MM.1S (cell line): ENCODE data around the gene LASP1.

Source experiments
- DNase-seq: peaks from one replicate; pipeline ENCODE4 v3.0.0-alpha.2; 2015
- H2AFZ ChIP-seq: fragments of 300-600 bp; sonication (generic); 2 replicates; pipeline ENCODE4 v1.6.0; 2016; ENCODE audit warnings: antibody characterized with exemption, low read length
- H3F3A ChIP-seq: fragments of 300-600 bp; sonication (generic); 2 replicates; pipeline ENCODE4 v1.6.1; 2016; ENCODE audit warnings: mild to moderate bottlenecking, antibody characterized with exemption, low read length, moderate library complexity, mixed read lengths; ENCODE audit not compliant: insufficient read depth
- H3K27ac ChIP-seq: fragments of 300-600 bp; sonication (generic); 2 replicates; pipeline ENCODE4 v1.5.1; 2016; ENCODE audit warnings: mild to moderate bottlenecking, low read length
- H3K27me3 ChIP-seq: fragments of 300-600 bp; sonication (generic); replicated peaks from 2 replicates; pipeline ENCODE4 v1.6.0; 2016; ENCODE audit warnings: low read length; ENCODE audit not compliant: insufficient read depth
- H3K36me3 ChIP-seq: fragments of 300-600 bp; sonication (generic); replicated peaks from 2 replicates; pipeline ENCODE4 v1.6.1; 2016; ENCODE audit warnings: mild to moderate bottlenecking, low read length, mixed read lengths; ENCODE audit not compliant: insufficient read depth
- H3K4me1 ChIP-seq: fragments of 300-600 bp; sonication (generic); 2 replicates; pipeline ENCODE4 v1.6.1; 2016; ENCODE audit warnings: low read length, mixed read lengths
- H3K4me2 ChIP-seq: fragments of 300-600 bp; sonication (generic); 2 replicates; pipeline ENCODE4 v1.6.0; 2016; ENCODE audit warnings: low read depth, low read length
- H3K4me3 ChIP-seq: fragments of 300-600 bp; sonication (generic); 2 replicates; pipeline ENCODE4 v1.5.1; 2016; ENCODE audit warnings: low read length, mixed read lengths
- H3K79me2 ChIP-seq: fragments of 300-600 bp; sonication (generic); 2 replicates; pipeline ENCODE4 v1.6.1; 2016; ENCODE audit warnings: mixed run types, low read length, mixed read lengths
- H3K9ac ChIP-seq: fragments of 300-600 bp; sonication (generic); 2 replicates; pipeline ENCODE4 v1.6.1; 2016; ENCODE audit warnings: low read length, mixed read lengths
- H3K9me2 ChIP-seq: fragments of 300-600 bp; sonication (generic); replicated peaks from 2 replicates; pipeline ENCODE4 v1.6.1; 2016; ENCODE audit warnings: mild to moderate bottlenecking, low read length, mixed read lengths; ENCODE audit not compliant: insufficient read depth
- H3K9me3 ChIP-seq: fragments of 300-600 bp; sonication (generic); replicated peaks from 2 replicates; pipeline ENCODE4 v1.6.1; 2016; ENCODE audit warnings: mild to moderate bottlenecking, low read length, mixed read lengths; ENCODE audit not compliant: insufficient read depth
- H4K20me1 ChIP-seq: fragments of 300-600 bp; sonication (generic); 2 replicates; pipeline ENCODE4 v1.6.1; 2016; ENCODE audit warnings: mild to moderate bottlenecking, low read length, moderate library complexity, mixed read lengths; ENCODE audit not compliant: insufficient read depth
- EZH2 ChIP-seq: fragments of 300-600 bp; sonication (generic); optimal IDR thresholded peaks from 2 replicates; pipeline ENCODE3; 2017; ENCODE audit warnings: low read depth, mild to moderate bottlenecking, antibody characterized with exemption, low read length, mixed read lengths
- EZH2phosphoT487 ChIP-seq: fragments of 300-600 bp; sonication (generic); IDR thresholded peaks from 2 replicates; pipeline ENCODE4 v1.6.1; 2018; ENCODE audit warnings: antibody characterized with exemption, low read length
- TF ChIP-seq, protein P1 (sequence below): fragments of 300-600 bp; sonication (generic); IDR thresholded peaks from 2 replicates; pipeline ENCODE4 v1.5.1; 2016; ENCODE audit warnings: antibody characterized with exemption, low read length, mixed read lengths

LASP1 gene

DNA sequence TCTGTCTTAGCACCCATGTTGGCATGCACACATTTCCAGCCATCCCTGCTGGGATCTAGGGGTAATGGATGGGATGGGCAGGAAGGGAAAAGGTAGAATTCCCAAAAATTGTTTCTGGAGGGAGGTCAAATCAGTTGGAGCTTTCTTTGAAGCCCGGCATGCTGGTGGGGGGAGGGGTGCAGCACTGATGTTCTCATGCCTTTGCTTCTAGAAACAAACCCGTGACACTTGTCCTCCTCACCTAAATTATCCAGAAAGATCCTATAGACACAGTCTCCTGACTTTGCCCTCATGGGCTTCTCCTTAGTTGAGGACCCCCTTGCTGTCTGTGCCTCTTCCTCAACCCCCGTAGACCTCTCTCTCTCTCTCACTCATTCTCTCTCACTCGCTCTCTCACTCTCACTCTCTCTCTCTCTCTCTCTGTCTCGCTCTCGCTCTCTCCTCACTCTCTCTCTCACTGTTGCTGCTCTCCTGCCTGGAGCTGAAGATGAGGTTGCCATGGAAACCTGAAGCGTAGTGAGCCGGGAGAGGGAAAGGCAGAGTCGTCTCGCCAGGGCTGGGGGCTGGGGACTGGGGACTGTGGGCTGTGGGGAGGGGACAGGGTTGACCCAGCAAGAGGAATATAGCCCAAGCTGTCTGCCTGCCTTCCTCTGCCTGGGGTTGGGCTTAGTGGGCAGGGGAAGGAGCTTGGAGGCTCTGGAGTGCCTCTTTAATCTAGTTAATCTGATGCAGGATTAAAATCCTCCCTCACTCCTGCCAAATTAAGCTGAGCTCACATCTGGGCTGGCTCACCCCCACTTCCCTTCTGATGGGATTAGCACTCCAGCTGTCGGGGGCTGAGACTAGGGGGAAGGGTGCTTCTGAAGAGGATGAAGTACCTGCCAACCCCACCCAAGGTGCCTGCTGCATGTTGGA lies 16.1 kb downstream of the LASP1 start:
- Histone ChIP-seq H3F3A (no peaks in the 10 kb centered on the region), H4K20me1 (0 out of 2 replicates have a peak, but pooled peaks cover 3% of the 10 kb centered on the region), H3K27me3 (no peaks in the 10 kb centered on the region), H2AFZ (no peak overlapping the region), H3K9me3 (no peaks in the 10 kb centered on the region), H3K27ac (no peak overlapping the region), H3K36me3 (no peaks in the 10 kb centered on the region), H3K4me2 (no peak overlapping the region), H3K79me2 (peaks cover 92% of the 10 kb centered on the region), H3K9me2 (no peaks in the 10 kb centered on the region), H3K9ac (no peak overlapping the region), H3K4me1 (no peaks in the 10 kb centered on the region), H3K4me3 (no peak overlapping the region)
- DNase-seq: no peak
- no peak for TF ChIP-seq EZH2
- TF ChIP-seq EZH2phosphoT487: no peak
- TF ChIP-seq, protein P1, sequence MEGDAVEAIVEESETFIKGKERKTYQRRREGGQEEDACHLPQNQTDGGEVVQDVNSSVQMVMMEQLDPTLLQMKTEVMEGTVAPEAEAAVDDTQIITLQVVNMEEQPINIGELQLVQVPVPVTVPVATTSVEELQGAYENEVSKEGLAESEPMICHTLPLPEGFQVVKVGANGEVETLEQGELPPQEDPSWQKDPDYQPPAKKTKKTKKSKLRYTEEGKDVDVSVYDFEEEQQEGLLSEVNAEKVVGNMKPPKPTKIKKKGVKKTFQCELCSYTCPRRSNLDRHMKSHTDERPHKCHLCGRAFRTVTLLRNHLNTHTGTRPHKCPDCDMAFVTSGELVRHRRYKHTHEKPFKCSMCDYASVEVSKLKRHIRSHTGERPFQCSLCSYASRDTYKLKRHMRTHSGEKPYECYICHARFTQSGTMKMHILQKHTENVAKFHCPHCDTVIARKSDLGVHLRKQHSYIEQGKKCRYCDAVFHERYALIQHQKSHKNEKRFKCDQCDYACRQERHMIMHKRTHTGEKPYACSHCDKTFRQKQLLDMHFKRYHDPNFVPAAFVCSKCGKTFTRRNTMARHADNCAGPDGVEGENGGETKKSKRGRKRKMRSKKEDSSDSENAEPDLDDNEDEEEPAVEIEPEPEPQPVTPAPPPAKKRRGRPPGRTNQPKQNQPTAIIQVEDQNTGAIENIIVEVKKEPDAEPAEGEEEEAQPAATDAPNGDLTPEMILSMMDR: no peak

DNA sequence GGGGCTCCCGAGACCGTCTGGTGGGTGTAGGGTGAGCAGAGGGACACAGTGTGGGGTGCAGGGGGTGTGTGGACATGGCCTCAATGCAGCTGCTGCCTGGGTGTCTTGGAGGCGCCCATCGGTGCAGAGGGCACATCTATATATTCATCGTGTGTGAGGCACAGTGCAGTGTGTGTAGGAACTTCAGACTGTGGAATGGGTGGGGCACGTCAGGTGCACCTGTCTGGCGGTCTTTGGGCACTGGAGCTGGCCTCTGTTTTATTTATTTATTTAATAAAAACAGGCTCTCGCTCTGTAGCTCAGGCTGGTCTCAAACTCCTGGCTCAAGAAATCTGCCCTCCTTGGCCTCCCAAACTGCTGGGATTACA lies 16.8 kb downstream of the LASP1 start:
- H3K36me3 ChIP-seq: no peaks in the 10 kb centered on the region
- H4K20me1 ChIP-seq: 0 out of 2 replicates have a peak, but pooled peaks cover 3% of the 10 kb centered on the region
- no peak overlapping the region for H3K4me3 ChIP-seq
- DNase-seq: no peak
- no peak overlapping the region for H3K9ac ChIP-seq
- H3F3A ChIP-seq: no peaks in the 10 kb centered on the region
- peaks cover 86% of the 10 kb centered on the region for H3K79me2 ChIP-seq
- H3K9me3 ChIP-seq: no peaks in the 10 kb centered on the region
- no peaks in the 10 kb centered on the region for H3K27me3 ChIP-seq
- H3K4me2 ChIP-seq: no peak overlapping the region
- H3K4me1 ChIP-seq: no peaks in the 10 kb centered on the region
- no peak overlapping the region for H2AFZ ChIP-seq
- TF ChIP-seq EZH2 (no peak), EZH2phosphoT487 (no peak)
- TF ChIP-seq, protein P1: no peak
- no peak overlapping the region for H3K27ac ChIP-seq
- no peaks in the 10 kb centered on the region for H3K9me2 ChIP-seq

DNA sequence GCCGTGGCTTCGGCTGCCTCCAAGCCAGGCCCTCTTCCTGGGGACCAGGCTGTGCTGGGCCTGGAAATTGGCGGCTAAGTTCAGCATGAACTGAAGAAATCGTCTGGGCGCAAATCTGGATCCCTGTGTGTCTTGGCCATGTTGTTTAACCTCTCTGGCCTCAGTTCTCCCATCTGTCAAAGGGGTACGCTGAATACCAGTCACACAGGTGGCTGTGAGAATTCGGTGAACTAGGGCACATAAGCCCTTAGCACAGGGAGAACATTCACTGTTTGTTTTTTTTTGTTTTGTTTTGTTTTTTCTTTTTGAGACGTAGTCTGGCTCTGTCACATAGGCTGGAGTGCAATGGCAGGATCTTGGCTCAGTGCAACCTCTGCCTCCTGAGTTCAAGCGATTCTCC lies 19.0 kb downstream of the LASP1 start:
- peaks cover 63% of the 10 kb centered on the region for H3K79me2 ChIP-seq
- no peak overlapping the region for H3K27ac ChIP-seq
- no peaks in the 10 kb centered on the region for H3K9me2 ChIP-seq
- H2AFZ ChIP-seq: no peak overlapping the region
- no peaks in the 10 kb centered on the region for H3K27me3 ChIP-seq
- DNase-seq: no peak
- H3K4me3 ChIP-seq: no peak overlapping the region
- H3K9ac ChIP-seq: no peak overlapping the region
- TF ChIP-seq EZH2: no peak
- no peak for TF ChIP-seq EZH2phosphoT487
- H3K36me3 ChIP-seq: no peaks in the 10 kb centered on the region
- no peaks in the 10 kb centered on the region for H3K9me3 ChIP-seq
- no peaks in the 10 kb centered on the region for H3K4me1 ChIP-seq
- H4K20me1 ChIP-seq: 0 out of 2 replicates have a peak, but pooled peaks cover 3% of the 10 kb centered on the region
- no peak overlapping the region for H3K4me2 ChIP-seq
- H3F3A ChIP-seq: no peaks in the 10 kb centered on the region
